CD14-positive monocyte (primary cell): ENCODE data around the gene PRR18. TPM values are rescaled to one million over a fixed set of nuclear protein-coding genes. Genes with fewer than 3 reads are reported as not detected.
A peak's percentile ranks its signal among the peaks of the same experiment; 100 is the strongest.

ENCODE experiments used
- DNase-seq, 3 donors: peaks; one replicate each; pipeline ENCODE4 v3.0.0-alpha.2; 2011 to 2022
- H2AFZ ChIP-seq: 2 replicates; pipeline ENCODE4 v1.6.0; 2012; ENCODE audit warnings: mild to moderate bottlenecking, low read depth, low read length, inconsistent platforms; ENCODE audit not compliant: insufficient read depth, poor library complexity, severe bottlenecking
- H3K27ac ChIP-seq, 2 donors: 1 replicate in 1 of 2; 2 replicates in 1 of 2; pipeline ENCODE4 v1.5.1; 2012 to 2013; ENCODE audit warnings: low read length in 2 of 2, control low read depth in 1 of 2, inconsistent platforms in 1 of 2, low read depth in 1 of 2, mild to moderate bottlenecking in 1 of 2
- H3K27me3 ChIP-seq, 2 donors: one replicate each; pipeline versions ENCODE4 v1.6.0 to v1.6.1; 2011 to 2013; ENCODE audit warnings: low read length in 2 of 2; ENCODE audit not compliant: control insufficient read depth in 2 of 2, insufficient read depth in 2 of 2
- H3K36me3 ChIP-seq, 2 donors: replicated peaks in 1 of 2; 1 replicate in 1 of 2; 2 replicates in 1 of 2; pipeline versions ENCODE4 v1.5.1 to v1.6.1; 2012 to 2013; ENCODE audit warnings: low read length in 2 of 2, control low read depth in 1 of 2, inconsistent platforms in 1 of 2, mild to moderate bottlenecking in 1 of 2; ENCODE audit not compliant: insufficient read depth in 2 of 2, control insufficient read depth in 1 of 2
- H3K4me1 ChIP-seq, 2 donors: 1 replicate in 1 of 2; 2 replicates in 1 of 2; pipeline versions ENCODE4 v1.5.1 to v1.6.1; 2012 to 2013; ENCODE audit warnings: low read length in 2 of 2, control low read depth in 1 of 2, inconsistent platforms in 1 of 2, mild to moderate bottlenecking in 1 of 2, moderate library complexity in 1 of 2; ENCODE audit not compliant: insufficient read depth in 2 of 2, control insufficient read depth in 1 of 2
- H3K4me2 ChIP-seq: replicated peaks from 2 replicates; pipeline ENCODE3; 2012; ENCODE audit warnings: low read length, moderate library complexity, mild to moderate bottlenecking; ENCODE audit not compliant: poor library complexity, severe bottlenecking; ENCODE audit errors: extremely low read depth
- H3K4me3 ChIP-seq, 3 experiments: fragments of 200-600 bp in 1 of 3; sonication (generic) in 1 of 3; replicated peaks in 1 of 3; 1 replicate in 2 of 3; 2 replicates in 1 of 3; pipeline ENCODE4 v1.5.1; 2011 to 2013; ENCODE audit warnings: low read length in 3 of 3, mild to moderate bottlenecking in 3 of 3, control low read depth in 2 of 3, low read depth in 2 of 3, inconsistent platforms in 1 of 3, moderate library complexity in 1 of 3
- H3K79me2 ChIP-seq: 2 replicates; pipeline ENCODE4 v1.6.0; 2012; ENCODE audit warnings: mild to moderate bottlenecking, control low read depth, inconsistent platforms, low read length, moderate library complexity; ENCODE audit not compliant: insufficient read depth
- H3K9ac ChIP-seq: 2 replicates; pipeline ENCODE4 v1.6.0; 2017; ENCODE audit warnings: low read length, mild to moderate bottlenecking; ENCODE audit not compliant: insufficient read depth, poor library complexity, severe bottlenecking
- H3K9me3 ChIP-seq, 2 donors: replicated peaks in 1 of 2; 1 replicate in 1 of 2; 2 replicates in 1 of 2; pipeline versions ENCODE4 v1.5.1 to v1.6.1; 2012 to 2013; ENCODE audit warnings: low read length in 2 of 2, control low read depth in 1 of 2; ENCODE audit not compliant: control insufficient read depth in 1 of 2, insufficient read depth in 1 of 2
- H4K20me1 ChIP-seq: 2 replicates; pipeline ENCODE4 v1.6.0; 2012; ENCODE audit warnings: mild to moderate bottlenecking, low read length, control low read depth, moderate library complexity; ENCODE audit not compliant: insufficient read depth
- H3K27ac Mint-ChIP-seq, 7 donors: one replicate each; pipeline ENCODE4 v1.8.0; 2020; ENCODE audit warnings: mild to moderate bottlenecking in 7 of 7, mixed read lengths in 7 of 7, moderate library complexity in 6 of 7, inconsistent platforms in 2 of 7
- H3K27me3 Mint-ChIP-seq, 3 donors: one replicate each; pipeline ENCODE4 v1.8.0; 2021 to 2022; ENCODE audit warnings: low read depth in 3 of 3, mild to moderate bottlenecking in 3 of 3, mixed read lengths in 3 of 3, moderate library complexity in 3 of 3, inconsistent platforms in 1 of 3
- H3K36me3 Mint-ChIP-seq, 2 donors: one replicate each; pipeline ENCODE4 v1.8.0; 2020; ENCODE audit warnings: mixed read lengths in 2 of 2, inconsistent platforms in 1 of 2, mild to moderate bottlenecking in 1 of 2
- H3K4me1 Mint-ChIP-seq: one replicate; pipeline ENCODE4 v1.8.0; 2020; ENCODE audit warnings: mild to moderate bottlenecking, mixed read lengths
- H3K4me3 Mint-ChIP-seq, 2 donors: one replicate each; pipeline ENCODE4 v1.8.0; 2020; ENCODE audit warnings: mild to moderate bottlenecking in 2 of 2, mixed read lengths in 2 of 2, moderate library complexity in 1 of 2
- H3K9me3 Mint-ChIP-seq, 7 donors: one replicate each; pipeline ENCODE4 v1.8.0; 2020 to 2022; ENCODE audit warnings: mixed read lengths in 7 of 7, mild to moderate bottlenecking in 6 of 7, moderate library complexity in 6 of 7, inconsistent platforms in 2 of 7
- CTCF ChIP-seq: fragments of 200-600 bp; IDR thresholded peaks from one replicate; pipeline ENCODE4 v1.8.0; 2022; ENCODE audit warnings: antibody characterized with exemption, mild to moderate bottlenecking
- WGBS: methylation state at CpG from one replicate; pipeline ENCODE4 v1.1.5; 2013; ENCODE audit warnings: missing lambda C conversion rate; ENCODE audit not compliant: insufficient coverage; 5-methylcytosine and 5-hydroxymethylcytosine counted together
- intact Hi-C, 2 donors: fragments of 100-400 bp; cut with micrococcal nuclease; formaldehyde crosslinking; loops; one replicate each; pipeline versions ENCODE4 v1.15.0 to v1.15.1; 2023
- polyA plus RNA-seq, 3 donors: library from polyadenylated mRNA; depleted of rRNA in 1 of 3; unstranded in 2 of 3; stranded (reverse) in 1 of 3; fragments of 300-500 nt in 2 of 3; fragments of >200 nt in 1 of 3; fragmentation: Illumina TruSeq in 2 of 3; gene quantifications; 1 replicate in 2 of 3; 2 replicates in 1 of 3; pipeline ENCODE4 v1.2.3, GENCODE V29; 2012 to 2021

The PRR18 gene
- polyA plus RNA-seq, 3 donors = not detected

- Histone ChIP-seq H3K4me1 (peaks cover 30 to 34% of the 10 kb centered on the region in 2 donors), H2AFZ (peak overlapping the region; percentile 74), H3K27ac (peak overlapping the region; percentile 94 to 100), H3K4me2 (peak overlapping the region; percentile 96), H3K9ac (peak overlapping the region; percentile 99), H3K9me3 (no peaks in the 10 kb centered on the region), H3K36me3 (peaks cover 11 to 22% of the 10 kb centered on the region in 2 donors), H3K27me3 (no peaks in the 10 kb centered on the region), H4K20me1 (peaks cover 44% of the 10 kb centered on the region), H3K79me2 (peaks cover 60% of the 10 kb centered on the region), H3K4me3 (peak overlapping the region; percentile 67 to 97 (median 88))
- TF ChIP-seq CTCF = no peak
- Mint-ChIP-seq H3K4me3 (peak overlapping the region; percentile 93 to 98), H3K36me3 (peaks cover 2 to 14% of the 10 kb centered on the region in 2 donors), H3K27me3 (peaks cover 0 to 1% (median 0%) of the 10 kb centered on the region in 3 donors), H3K4me1 (peaks cover 16% of the 10 kb centered on the region), H3K27ac (peak overlapping the region; percentile 96 to 98 (median 97)), H3K9me3 (no peaks in the 10 kb centered on the region)
- 0% methylated on average over 6 of the region's 16 CpGs for WGBS
- no peak for DNase-seq
- intact Hi-C loops = loop anchor here (2.0 to 5.0 kb wide), 4 partner anchors 41 to 750 kb away; partner anchors contain the start of genes MPC1 (in 1 of the 2) and RPS6KA2 (in 1 of the 2)
These were observed 33.8 kb upstream of the PRR18 start for GRCh38 chr6:166341977-166342348.

- H3K4me3 ChIP-seq = peak overlapping the region; percentile 67 to 97 (median 88)
- peak overlapping the region; percentile 99 for H3K9ac ChIP-seq
- intact Hi-C loops = loop anchor here (5.0 kb wide), 3 partner anchors 79 to 751 kb away; partner anchors contain the start of gene RPS6KA2 (in 1 of the 2)
- peaks cover 65% of the 10 kb centered on the region for H3K79me2 ChIP-seq
- Mint-ChIP-seq H3K4me3 (peak overlapping the region; percentile 93 to 98), H3K9me3 (no peaks in the 10 kb centered on the region), H3K27ac (peak overlapping the region; percentile 96 to 98 (median 97)), H3K27me3 (peaks cover 0 to 1% (median 0%) of the 10 kb centered on the region in 3 donors), H3K36me3 (peaks cover 2 to 16% of the 10 kb centered on the region in 2 donors), H3K4me1 (peaks cover 11% of the 10 kb centered on the region)
- WGBS = 0% methylated on average over 4 of the region's 7 CpGs
- no peak overlapping the region for H2AFZ ChIP-seq
- H3K4me1 ChIP-seq = peaks cover 25 to 29% of the 10 kb centered on the region in 2 donors
- H3K9me3 ChIP-seq = no peaks in the 10 kb centered on the region
- DNase-seq = peak; percentile 58 to 78 (median 75)
- peaks cover 13 to 27% of the 10 kb centered on the region in 2 donors for H3K36me3 ChIP-seq
- no peaks in the 10 kb centered on the region for H3K27me3 ChIP-seq
- no peak for TF ChIP-seq CTCF
- H3K27ac ChIP-seq = peak overlapping the region; percentile 94 to 100
- peaks cover 49% of the 10 kb centered on the region for H4K20me1 ChIP-seq
- peak overlapping the region; percentile 96 for H3K4me2 ChIP-seq
These were observed 33.3 kb upstream of the PRR18 start for GRCh38 chr6:166341464-166341863.
